ENCODE data around the gene DCT.

DNA sequence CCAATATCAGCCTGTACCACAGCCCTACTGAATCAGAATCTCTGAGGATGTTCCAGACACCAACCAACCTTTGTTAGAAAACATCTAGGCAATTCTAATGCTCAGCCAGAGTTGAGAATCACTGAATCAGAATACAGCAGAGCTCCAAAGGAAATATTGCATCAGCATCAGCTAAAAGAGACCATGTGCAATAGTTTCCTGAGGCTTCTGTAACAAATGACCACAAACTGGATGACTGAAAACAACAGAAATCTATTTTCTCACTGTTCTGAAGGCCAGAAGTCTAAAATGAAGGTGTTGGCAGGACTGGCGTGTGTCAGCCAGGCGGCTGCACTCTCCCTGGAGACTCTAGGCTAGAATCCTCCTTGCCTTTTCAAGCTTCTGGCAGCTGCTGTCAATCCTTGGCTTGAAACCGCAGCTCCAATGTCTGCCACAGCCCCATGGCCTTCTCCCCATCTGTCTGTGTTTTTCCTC lies 1.2 kb upstream of the DCT start:
- TF ChIP-seq, protein P1, sequence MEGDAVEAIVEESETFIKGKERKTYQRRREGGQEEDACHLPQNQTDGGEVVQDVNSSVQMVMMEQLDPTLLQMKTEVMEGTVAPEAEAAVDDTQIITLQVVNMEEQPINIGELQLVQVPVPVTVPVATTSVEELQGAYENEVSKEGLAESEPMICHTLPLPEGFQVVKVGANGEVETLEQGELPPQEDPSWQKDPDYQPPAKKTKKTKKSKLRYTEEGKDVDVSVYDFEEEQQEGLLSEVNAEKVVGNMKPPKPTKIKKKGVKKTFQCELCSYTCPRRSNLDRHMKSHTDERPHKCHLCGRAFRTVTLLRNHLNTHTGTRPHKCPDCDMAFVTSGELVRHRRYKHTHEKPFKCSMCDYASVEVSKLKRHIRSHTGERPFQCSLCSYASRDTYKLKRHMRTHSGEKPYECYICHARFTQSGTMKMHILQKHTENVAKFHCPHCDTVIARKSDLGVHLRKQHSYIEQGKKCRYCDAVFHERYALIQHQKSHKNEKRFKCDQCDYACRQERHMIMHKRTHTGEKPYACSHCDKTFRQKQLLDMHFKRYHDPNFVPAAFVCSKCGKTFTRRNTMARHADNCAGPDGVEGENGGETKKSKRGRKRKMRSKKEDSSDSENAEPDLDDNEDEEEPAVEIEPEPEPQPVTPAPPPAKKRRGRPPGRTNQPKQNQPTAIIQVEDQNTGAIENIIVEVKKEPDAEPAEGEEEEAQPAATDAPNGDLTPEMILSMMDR (IDR thresholded peaks at IDR 0.05) = no peak
- TF ChIP-seq POLR2AphosphoS5 (IDR thresholded peaks at IDR 0.05) = no peak

Measured in breast epithelium (tissue), 3 donors.